BLaER1 treated with 17β-estradiol and CSF1 and Interleukin-3, amounts not matched to agents 10 nM and 100 nM (cell line): Measurements from ENCODE around the gene SEC61A1.

Source experiments
- H3K27ac ChIP-seq, 11 experiments: shearing (Covaris generic); formaldehyde crosslinking; 2 replicates each; pipeline ENCODE4 v1.8.1; 2022
- H3K27me3 ChIP-seq, 11 experiments: shearing (Covaris generic); formaldehyde crosslinking; 2 replicates each; pipeline ENCODE4 v1.8.1; 2022
- H3K36me3 ChIP-seq, 11 experiments: shearing (Covaris generic); formaldehyde crosslinking; 2 replicates each; pipeline ENCODE4 v1.8.1; 2022
- H3K4me1 ChIP-seq, 10 experiments: shearing (Covaris generic); formaldehyde crosslinking; 2 replicates each; pipeline ENCODE4 v1.8.1; 2022
- H3K4me2 ChIP-seq, 11 experiments: shearing (Covaris generic); formaldehyde crosslinking; 2 replicates each; pipeline ENCODE4 v1.8.1; 2022
- H3K4me3 ChIP-seq, 10 experiments: shearing (Covaris generic); formaldehyde crosslinking; 2 replicates each; pipeline ENCODE4 v1.8.1; 2022
- H3K9ac ChIP-seq, 11 experiments: shearing (Covaris generic); formaldehyde crosslinking; 2 replicates each; pipeline ENCODE4 v1.8.1; 2022
- H3K9me3 ChIP-seq, 11 experiments: shearing (Covaris generic); formaldehyde crosslinking; replicated peaks in 1 of 11; 2 replicates each; pipeline ENCODE4 v1.8.1; 2022
- H4K20me1 ChIP-seq, 11 experiments: shearing (Covaris generic); formaldehyde crosslinking; 2 replicates each; pipeline ENCODE4 v1.8.1; 2022
- Cebpa-rat ChIP-seq, 11 experiments: shearing (Covaris generic); IDR thresholded peaks; 2 replicates each; pipeline ENCODE4 v1.8.1; 2022

Gene SEC61A1

DNA sequence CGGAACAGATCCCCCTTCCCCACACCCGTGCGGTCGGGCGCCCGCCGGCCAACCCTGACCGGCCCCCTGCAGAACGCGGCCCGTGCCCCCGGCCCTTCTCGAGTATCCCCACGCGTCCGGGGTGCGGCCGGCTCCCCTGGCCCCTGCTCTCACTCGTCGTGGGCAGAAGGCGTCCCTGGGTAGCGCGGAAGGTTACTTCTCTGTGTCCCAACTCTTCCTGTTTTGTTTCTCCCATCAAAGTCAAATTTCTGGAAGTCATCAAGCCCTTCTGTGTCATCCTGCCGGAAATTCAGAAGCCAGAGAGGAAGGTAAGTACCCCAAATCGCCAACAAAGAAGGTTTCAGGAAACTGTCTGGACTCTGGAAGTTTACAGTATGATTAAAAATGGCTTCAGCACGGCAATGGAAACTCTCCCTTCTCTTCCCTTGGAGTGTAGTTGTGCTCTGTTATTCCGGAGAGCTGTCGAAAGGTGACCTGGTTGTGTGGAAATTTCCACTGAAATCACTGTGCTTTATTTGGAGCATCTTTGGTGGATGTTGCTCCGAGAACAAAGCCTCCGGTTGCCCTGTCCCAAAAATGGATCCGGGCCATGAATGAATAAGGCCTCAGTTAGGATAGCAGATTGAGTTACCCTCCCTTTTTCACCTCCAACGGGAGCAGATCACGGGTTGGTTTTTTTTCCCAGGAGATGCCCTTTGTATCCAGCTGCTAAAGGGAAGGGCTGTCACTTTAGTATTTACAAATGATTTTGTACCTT lies 536 bp downstream of the SEC61A1 start:
- no peaks in the 10 kb centered on the region for H3K9me3 ChIP-seq
- H3K9ac ChIP-seq = peak overlapping the region; percentile 93 to 99 (median 98)
- peaks cover 32 to 37% (median 34%) of the 10 kb centered on the region in 10 experiments for H3K4me1 ChIP-seq
- H3K4me3 ChIP-seq = peak overlapping the region; percentile 87 to 100 (median 97)
- H3K27ac ChIP-seq = peak overlapping the region; percentile 89 to 98 (median 96)
- peaks cover 43 to 50% (median 45%) of the 10 kb centered on the region in 11 experiments for H3K36me3 ChIP-seq
- H3K27me3 ChIP-seq = no peaks in the 10 kb centered on the region
- TF ChIP-seq Cebpa-rat (IDR thresholded peaks at IDR 0.05) = no peak
- peak overlapping the region; percentile 81 to 98 (median 92) for H3K4me2 ChIP-seq
- peaks cover 28 to 54% (median 47%) of the 10 kb centered on the region in 11 experiments for H4K20me1 ChIP-seq

GRCh38 chr3:128053614-128054013 lies 1.4 kb downstream of the SEC61A1 start:
- Histone ChIP-seq H3K27me3 (no peaks in the 10 kb centered on the region), H3K4me2 (peak overlapping the region; percentile 81 to 98 (median 92)), H3K4me3 (peak overlapping the region; percentile 87 to 100 (median 97)), H4K20me1 (peaks cover 31 to 62% (median 54%) of the 10 kb centered on the region in 11 experiments), H3K27ac (peak overlapping the region in 8 of 11 experiments; percentile 92 to 98 (median 96); a peak in 17 of 22 replicates), H3K9ac (peak overlapping the region; percentile 93 to 99 (median 98)), H3K36me3 (peaks cover 51 to 58% (median 53%) of the 10 kb centered on the region in 11 experiments), H3K9me3 (no peaks in the 10 kb centered on the region), H3K4me1 (peaks cover 32 to 37% (median 34%) of the 10 kb centered on the region in 10 experiments)
- no peak for TF ChIP-seq Cebpa-rat (IDR thresholded peaks at IDR 0.05)

DNA sequence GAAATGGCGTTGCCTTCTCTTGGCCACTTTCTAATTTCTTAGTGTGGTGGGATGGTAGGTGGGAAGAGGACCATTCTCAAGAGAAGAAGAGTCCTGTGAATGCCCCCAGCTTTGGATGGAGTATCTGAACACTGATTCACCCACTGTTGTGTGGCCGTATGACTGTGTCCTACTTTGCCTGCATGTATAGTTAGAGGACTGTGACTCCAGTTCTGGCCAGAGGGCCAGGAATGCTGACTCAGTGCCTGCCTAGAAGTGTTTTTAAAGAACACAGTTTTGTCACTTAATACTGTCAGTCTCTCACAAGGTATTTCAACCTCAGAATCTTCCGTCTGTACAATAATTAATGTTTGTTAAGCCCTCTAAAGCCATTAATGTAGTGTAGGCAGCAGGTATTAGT lies 2.1 kb downstream of the SEC61A1 start:
- Histone ChIP-seq H3K4me3 (peak overlapping the region; percentile 87 to 100 (median 97)), H3K36me3 (peaks cover 59 to 66% (median 61%) of the 10 kb centered on the region in 11 experiments), H3K9me3 (no peaks in the 10 kb centered on the region), H3K9ac (peak overlapping the region; percentile 93 to 99 (median 98); a peak in 21 of 22 replicates), H3K4me1 (peaks cover 32 to 37% (median 34%) of the 10 kb centered on the region in 10 experiments), H3K4me2 (peak overlapping the region; percentile 81 to 98 (median 92)), H3K27ac (peak overlapping the region in 4 of 11 experiments; percentile 3 to 12 (median 7); a peak in 3 of 22 replicates), H4K20me1 (peaks cover 37 to 70% (median 60%) of the 10 kb centered on the region in 11 experiments), H3K27me3 (no peaks in the 10 kb centered on the region)
- TF ChIP-seq Cebpa-rat (IDR thresholded peaks at IDR 0.05) = no peak

- Histone ChIP-seq H3K27me3 (no peaks in the 10 kb centered on the region), H4K20me1 (peaks cover 48 to 89% (median 79%) of the 10 kb centered on the region in 11 experiments), H3K36me3 (peaks cover 78 to 85% (median 80%) of the 10 kb centered on the region in 11 experiments), H3K4me1 (peaks cover 28 to 33% (median 30%) of the 10 kb centered on the region in 10 experiments), H3K4me2 (no peak overlapping the region), H3K9ac (no peak overlapping the region), H3K4me3 (no peak overlapping the region), H3K27ac (no peak overlapping the region), H3K9me3 (no peaks in the 10 kb centered on the region)
- TF ChIP-seq Cebpa-rat (IDR thresholded peaks at IDR 0.05) = no peak
These were observed 4.0 kb downstream of the SEC61A1 start for GRCh38 chr3:128056258-128056657.

DNA sequence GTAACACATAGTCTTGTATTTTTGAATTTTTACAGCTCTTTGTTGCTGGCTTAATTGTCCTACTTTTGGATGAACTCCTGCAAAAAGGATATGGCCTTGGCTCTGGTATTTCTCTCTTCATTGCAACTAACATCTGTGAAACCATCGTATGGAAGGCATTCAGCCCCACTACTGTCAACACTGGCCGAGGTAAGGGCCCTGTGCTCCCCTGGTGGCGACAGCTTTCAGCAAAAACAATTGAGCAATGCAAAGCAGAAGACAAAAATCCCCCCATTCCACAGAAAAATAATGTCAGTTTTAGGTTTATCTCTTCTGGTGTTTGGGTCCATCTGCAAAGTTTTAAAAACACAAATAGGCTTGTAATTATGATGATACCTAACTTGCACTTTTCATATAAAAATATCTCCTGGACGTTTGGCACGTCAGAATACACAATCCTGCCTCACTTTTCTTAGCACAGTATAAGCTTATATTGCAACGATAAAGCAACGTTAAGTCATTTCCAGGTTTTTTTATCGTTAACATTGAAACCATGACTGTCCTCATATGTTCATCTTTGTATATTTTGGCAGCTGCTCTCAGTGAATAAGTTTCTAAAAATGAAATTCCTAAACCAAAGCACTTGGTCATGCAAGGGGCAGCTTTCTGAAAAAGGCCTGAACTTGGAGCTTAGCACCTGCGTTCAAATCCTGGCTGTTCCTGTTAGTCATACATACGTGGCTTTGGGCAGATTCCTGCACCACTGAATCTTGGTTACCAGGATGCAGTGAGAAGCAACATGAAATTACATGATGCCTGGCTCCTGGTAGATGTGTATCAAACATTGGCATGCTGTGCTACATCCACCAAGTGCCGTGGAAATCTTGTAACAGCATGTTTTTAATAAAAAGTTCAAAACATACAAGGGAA lies 8.5 kb downstream of the SEC61A1 start:
- no peak for TF ChIP-seq Cebpa-rat (IDR thresholded peaks at IDR 0.05)
- peaks cover 99 to 100% (median 100%) of the 10 kb centered on the region in 11 experiments for H3K36me3 ChIP-seq

DNA sequence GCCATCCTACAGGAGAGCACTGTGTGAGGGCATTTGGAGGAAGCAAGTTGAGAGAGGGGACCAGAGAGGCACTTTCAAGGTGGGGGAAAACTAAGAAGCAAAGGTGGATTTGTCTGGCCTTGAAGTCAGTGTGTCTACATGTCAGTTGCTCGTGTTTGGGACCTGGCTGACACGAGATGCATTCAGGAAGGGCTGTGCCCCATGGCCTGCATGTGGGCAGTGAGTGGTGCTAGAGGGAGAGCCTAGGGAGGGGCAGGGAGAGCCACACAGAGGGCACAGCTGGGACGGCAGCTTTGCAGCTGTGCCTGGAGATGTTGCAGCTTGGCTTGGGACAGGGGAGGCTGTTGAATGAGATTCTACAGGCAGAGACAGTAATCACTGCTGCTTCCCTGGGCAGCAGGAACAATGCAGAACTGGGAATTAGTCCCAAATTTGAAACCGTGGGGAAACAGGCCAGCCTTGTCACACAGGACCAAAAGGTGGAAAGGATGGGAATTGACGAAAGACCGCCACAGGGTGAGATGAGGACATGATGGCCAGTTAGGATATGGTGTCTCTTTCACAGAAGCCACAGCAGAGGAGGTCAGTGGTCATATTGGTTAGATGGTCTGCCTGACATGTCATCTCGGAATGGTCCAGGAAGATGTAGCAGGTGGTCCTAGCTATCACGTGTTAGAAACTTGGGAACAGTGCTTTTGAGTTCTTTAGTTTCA lies 10.0 kb downstream of the SEC61A1 start:
- Histone ChIP-seq H3K27ac (no peak overlapping the region), H3K9ac (no peak overlapping the region), H4K20me1 (peaks cover 57 to 100% (median 97%) of the 10 kb centered on the region in 11 experiments; a peak in 21 of 22 replicates), H3K27me3 (no peaks in the 10 kb centered on the region), H3K4me1 (no peaks in the 10 kb centered on the region), H3K4me2 (no peak overlapping the region), H3K4me3 (no peak overlapping the region), H3K36me3 (peaks cover 99 to 100% (median 100%) of the 10 kb centered on the region in 11 experiments), H3K9me3 (no peaks in the 10 kb centered on the region)
- no peak for TF ChIP-seq Cebpa-rat (IDR thresholded peaks at IDR 0.05)

More for the DNA sequence above, 8.5 kb downstream of the SEC61A1 start:
- Histone ChIP-seq H3K27me3 (no peaks in the 10 kb centered on the region), H3K4me3 (no peak overlapping the region), H3K27ac (no peak overlapping the region), H4K20me1 (peaks cover 52 to 100% (median 97%) of the 10 kb centered on the region in 11 experiments; a peak in 21 of 22 replicates), H3K4me1 (peaks cover 0 to 3% (median under 1%) of the 10 kb centered on the region in 10 experiments; a peak in 7 of 20 replicates), H3K9me3 (no peaks in the 10 kb centered on the region), H3K9ac (0 out of 22 replicates have a peak overlapping the region, but pooled peaks of 1 of the 11 experiments have one; percentile 5), H3K4me2 (no peak overlapping the region)

- Histone ChIP-seq H3K9ac (0 out of 22 replicates have a peak overlapping the region, but pooled peaks of 1 of the 11 experiments have one; percentile 1), H3K4me2 (no peak overlapping the region), H3K27ac (no peak overlapping the region), H3K36me3 (peaks cover 100% of the 10 kb centered on the region in 11 experiments), H3K27me3 (no peaks in the 10 kb centered on the region), H3K9me3 (no peaks in the 10 kb centered on the region), H3K4me3 (no peak overlapping the region), H4K20me1 (peaks cover 72 to 100% (median 99%) of the 10 kb centered on the region in 11 experiments; a peak in 21 of 22 replicates), H3K4me1 (no peaks in the 10 kb centered on the region)
- TF ChIP-seq Cebpa-rat (IDR thresholded peaks at IDR 0.05) = no peak
These were observed 11.6 kb downstream of the SEC61A1 start for GRCh38 chr3:128063865-128064264.

- H4K20me1 ChIP-seq = peaks cover 80 to 100% (median 100%) of the 10 kb centered on the region in 11 experiments; a peak in 21 of 22 replicates
These were observed 12.7 kb downstream of the SEC61A1 start for GRCh38 chr3:128064962-128065361.

More at GRCh38 chr3:128064962-128065361, 12.7 kb downstream of the SEC61A1 start:
- no peaks in the 10 kb centered on the region for H3K4me1 ChIP-seq
- H3K36me3 ChIP-seq = peaks cover 100% of the 10 kb centered on the region in 11 experiments
- no peaks in the 10 kb centered on the region for H3K9me3 ChIP-seq
- no peak overlapping the region for H3K9ac ChIP-seq
- no peak overlapping the region for H3K27ac ChIP-seq
- no peak overlapping the region for H3K4me3 ChIP-seq
- no peak for TF ChIP-seq Cebpa-rat (IDR thresholded peaks at IDR 0.05)
- no peak overlapping the region for H3K4me2 ChIP-seq
- H3K27me3 ChIP-seq = no peaks in the 10 kb centered on the region
